Activated T-helper 1 cell treated with Interleukin-2 at 50 U/mL for 16 hours (primary cell): Measurements from ENCODE around the gene RTBDN.
"Not testable (repeated sequence)": the region's sequence is repeated elsewhere in the genome, so short reads cannot be mapped to it uniquely, and the experiment has no call there.

Source experiments
- DNase-seq: peaks from one replicate; pipeline ENCODE4 v3.0.0-alpha.2; 2020; ENCODE audit warnings: low read depth

RTBDN gene

GRCh38 chr19:12817810-12818209 lies 16.6 kb downstream of the RTBDN start:
- DNase-seq = not testable (repeated sequence)

GRCh38 chr19:12817188-12817587 lies 17.2 kb downstream of the RTBDN start:
- DNase-seq = not testable (repeated sequence)

DNA sequence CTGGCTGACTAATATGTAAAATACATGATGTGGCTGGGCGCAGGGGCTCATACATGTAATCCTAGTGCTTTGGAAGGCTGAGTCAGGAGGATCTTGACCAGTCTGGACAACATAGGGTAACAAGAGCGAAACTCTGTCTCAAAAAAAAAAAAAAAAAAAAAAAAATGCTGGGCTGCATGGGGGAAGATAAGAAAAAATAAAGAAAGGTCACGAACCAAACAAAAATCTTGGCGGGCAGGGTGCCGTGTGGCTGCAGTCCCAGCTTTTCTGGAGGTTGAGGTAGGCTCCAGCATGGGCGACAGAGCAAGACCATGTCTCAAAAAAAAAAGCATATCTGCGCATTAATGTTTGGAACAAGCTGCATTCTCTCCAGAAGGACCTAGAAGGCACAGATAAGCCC lies 19.3 kb downstream of the RTBDN start:
- no peak for DNase-seq

GRCh38 chr19:12806242-12807081 lies 27.9 kb downstream of the RTBDN start, which contains the start of gene RNASEH2A:
Gene RNASEH2A (plus strand): TSS chr19:12806584. CDS start chr19:12806674, 90 bp downstream.
- DNase-seq = peak; percentile 78

DNA sequence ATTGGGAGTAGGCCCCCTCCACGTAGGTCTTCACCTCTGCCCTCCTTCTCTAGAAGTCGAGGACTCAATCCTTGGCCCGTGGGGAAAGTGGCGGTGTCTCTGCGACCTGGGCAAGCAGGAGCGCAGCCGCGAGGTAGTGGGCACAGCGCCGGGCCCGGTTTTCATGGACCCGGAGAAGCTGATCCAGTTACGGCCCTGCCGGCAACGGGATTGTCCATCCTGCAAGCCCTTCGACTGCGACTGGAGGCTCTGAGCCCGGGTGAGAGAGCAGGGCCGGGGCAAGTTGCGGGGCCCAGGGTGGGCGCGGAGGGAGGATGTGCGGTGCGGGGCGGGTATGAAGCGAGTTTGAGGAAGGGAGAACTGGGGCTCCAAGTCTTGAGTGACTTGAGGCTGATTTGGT lies 30.3 kb downstream of the RTBDN start:
- DNase-seq = no peak

GRCh38 chr19:12802267-12803106 lies 31.9 kb downstream of the RTBDN start:
- no peak for DNase-seq

GRCh38 chr19:12801466-12802266 lies 32.7 kb downstream of the RTBDN start, which contains the start of the genes PRDX2 and THSD8:
Gene PRDX2 (minus strand): TSS chr19:12801800. CDS start chr19:12801261, 539 bp downstream.
Gene THSD8 (plus strand): TSS chr19:12802069. CDS start chr19:12802072, 3 bp downstream.
- DNase-seq = peak; percentile 69

GRCh38 chr19:12800923-12801465 lies 33.4 kb downstream of the RTBDN start:
- DNase-seq = no peak

DNA sequence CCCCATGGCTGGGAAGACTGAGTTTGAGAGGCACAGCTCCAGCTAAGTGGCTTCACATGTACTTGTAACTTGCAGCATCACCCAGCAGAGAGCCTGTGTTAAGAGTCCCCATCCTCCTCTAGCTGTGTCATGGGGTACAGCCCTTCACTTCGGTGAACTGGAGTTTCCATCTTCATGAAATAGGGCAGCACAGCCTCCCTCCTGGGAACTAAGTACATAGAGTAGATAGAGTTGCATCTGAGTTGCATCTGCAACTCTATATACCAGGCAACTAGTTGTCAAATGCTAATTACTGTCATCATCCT lies 34.0 kb downstream of the RTBDN start:
- DNase-seq = no peak

GRCh38 chr19:12799742-12800465 lies 34.5 kb downstream of the RTBDN start:
- DNase-seq = no peak

GRCh38 chr19:12797607-12798006 lies 36.8 kb downstream of the RTBDN start:
- DNase-seq = not testable (repeated sequence)

- no peak for DNase-seq
Measured at GRCh38 chr19:12797141-12797587, 37.2 kb downstream of the RTBDN start.

GRCh38 chr19:12796146-12797071 lies 38.0 kb downstream of the RTBDN start:
- DNase-seq = peak; percentile 63

- no peak for DNase-seq
Measured at GRCh38 chr19:12794971-12795381, 39.4 kb downstream of the RTBDN start.

- DNase-seq = no peak
Measured at GRCh38 chr19:12794196-12794941, 40.0 kb downstream of the RTBDN start.

GRCh38 chr19:12793290-12794195 lies 40.8 kb downstream of the RTBDN start:
- DNase-seq = peak; percentile 89

DNA sequence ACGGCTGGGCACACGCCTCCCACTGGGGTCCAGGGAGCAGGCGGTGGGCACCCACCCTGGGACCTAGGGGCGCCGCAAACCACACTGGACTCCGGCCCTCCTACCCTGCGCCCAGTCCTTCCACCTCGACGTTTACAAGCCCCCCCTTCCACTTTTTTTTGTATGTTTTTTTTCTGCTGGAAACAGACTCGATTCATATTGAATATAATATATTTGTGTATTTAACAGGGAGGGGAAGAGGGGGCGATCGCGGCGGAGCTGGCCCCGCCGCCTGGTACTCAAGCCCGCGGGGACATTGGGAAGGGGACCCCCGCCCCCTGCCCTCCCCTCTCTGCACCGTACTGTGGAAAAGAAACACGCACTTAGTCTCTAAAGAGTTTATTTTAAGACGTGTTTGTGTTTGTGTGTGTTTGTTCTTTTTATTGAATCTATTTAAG lies 41.5 kb downstream of the RTBDN start:
- no peak for DNase-seq
